ENCODE data around the gene OR7D2.

Gene OR7D2

GRCh38 chr19:9166846-9167245, 11.9 kb upstream of the OR7D2 start:
- Histone ChIP-seq H2AFZ (ENCODE audit: low read depth) (no peak overlapping the region), H4K20me1 (ENCODE audit: insufficient read depth) (no peaks in the 10 kb centered on the region), H3K36me3 (ENCODE audit: insufficient read depth) (peaks cover 9% of the 10 kb centered on the region; the same call in 1 of the 2 replicates), H3K4me1 (ENCODE audit: low read depth, poor library complexity, severe bottlenecking) (no peaks in the 10 kb centered on the region), H3K27ac (no peak overlapping the region), H3K79me2 (ENCODE audit: insufficient read depth, low read depth) (no peaks in the 10 kb centered on the region), H3K4me3 (IDR thresholded peaks at IDR 0.05; ENCODE audit: insufficient read depth, low read depth, low read length) (no peak overlapping the region), H3K9ac (no peak overlapping the region), H3K27me3 (ENCODE audit: insufficient read depth, low read depth) (no peaks in the 10 kb centered on the region), H3K4me2 (no peak overlapping the region)
- no peak for TF ChIP-seq CTCF (conservative IDR thresholded peaks at IDR 0.05; ENCODE audit: low read depth, low read length)

- no peak overlapping the region for H2AFZ ChIP-seq (ENCODE audit: low read depth)
- H3K27ac ChIP-seq, result no peak overlapping the region
- no peak overlapping the region for H3K4me2 ChIP-seq
- TF ChIP-seq CTCF (conservative IDR thresholded peaks at IDR 0.05; ENCODE audit: low read depth, low read length), result no peak
- no peaks in the 10 kb centered on the region for H3K4me1 ChIP-seq (ENCODE audit: low read depth, poor library complexity, severe bottlenecking)
- H3K27me3 ChIP-seq (ENCODE audit: insufficient read depth, low read depth), result no peaks in the 10 kb centered on the region
- no peaks in the 10 kb centered on the region for H4K20me1 ChIP-seq (ENCODE audit: insufficient read depth)
- H3K9ac ChIP-seq, result no peak overlapping the region
- no peak overlapping the region for H3K4me3 ChIP-seq (IDR thresholded peaks at IDR 0.05; ENCODE audit: insufficient read depth, low read depth, low read length)
- H3K36me3 ChIP-seq (ENCODE audit: insufficient read depth), result no peaks in the 10 kb centered on the region
- no peaks in the 10 kb centered on the region for H3K79me2 ChIP-seq (ENCODE audit: insufficient read depth, low read depth)
These were observed 7.3 kb upstream of the OR7D2 start for GRCh38 chr19:9171393-9171991.

- Histone ChIP-seq H3K27ac (no peak overlapping the region), H3K27me3 (ENCODE audit: insufficient read depth, low read depth) (no peaks in the 10 kb centered on the region; the same call in 1 of the 2 replicates), H4K20me1 (ENCODE audit: insufficient read depth) (no peaks in the 10 kb centered on the region), H3K9ac (no peak overlapping the region), H3K4me1 (ENCODE audit: low read depth, poor library complexity, severe bottlenecking) (no peaks in the 10 kb centered on the region), H3K36me3 (ENCODE audit: insufficient read depth) (no peaks in the 10 kb centered on the region), H3K4me2 (no peak overlapping the region), H3K4me3 (IDR thresholded peaks at IDR 0.05; ENCODE audit: insufficient read depth, low read depth, low read length) (no peak overlapping the region), H3K79me2 (ENCODE audit: insufficient read depth, low read depth) (no peaks in the 10 kb centered on the region), H2AFZ (ENCODE audit: low read depth) (no peak overlapping the region)
- no peak for TF ChIP-seq CTCF (conservative IDR thresholded peaks at IDR 0.05; ENCODE audit: low read depth, low read length)
These were observed 3.5 kb upstream of the OR7D2 start for GRCh38 chr19:9175326-9175725.

GRCh38 chr19:9183000-9183399, 4.2 kb downstream of the OR7D2 start:
- H3K4me2 ChIP-seq, result no peak overlapping the region
- H3K9ac ChIP-seq, result no peak overlapping the region
- no peaks in the 10 kb centered on the region for H3K79me2 ChIP-seq (ENCODE audit: insufficient read depth, low read depth)

More at GRCh38 chr19:9183000-9183399, 4.2 kb downstream of the OR7D2 start:
- Histone ChIP-seq H3K27me3 (ENCODE audit: insufficient read depth, low read depth) (no peaks in the 10 kb centered on the region; the same call in 1 of the 2 replicates), H2AFZ (ENCODE audit: low read depth) (no peak overlapping the region), H3K36me3 (ENCODE audit: insufficient read depth) (no peaks in the 10 kb centered on the region), H3K4me3 (IDR thresholded peaks at IDR 0.05; ENCODE audit: insufficient read depth, low read depth, low read length) (no peak overlapping the region), H4K20me1 (ENCODE audit: insufficient read depth) (no peaks in the 10 kb centered on the region), H3K4me1 (ENCODE audit: low read depth, poor library complexity, severe bottlenecking) (no peaks in the 10 kb centered on the region), H3K27ac (no peak overlapping the region)
- no peak for TF ChIP-seq CTCF (conservative IDR thresholded peaks at IDR 0.05; ENCODE audit: low read depth, low read length)
